Cerebellar cortex (tissue), 1 donor: ENCODE results near the gene CCM2.

Source experiments
- DNase-seq: peaks from one replicate; pipeline ENCODE4 v3.0.0-alpha.2; 2015; ENCODE audit warnings: low spot score

Gene CCM2

DNA sequence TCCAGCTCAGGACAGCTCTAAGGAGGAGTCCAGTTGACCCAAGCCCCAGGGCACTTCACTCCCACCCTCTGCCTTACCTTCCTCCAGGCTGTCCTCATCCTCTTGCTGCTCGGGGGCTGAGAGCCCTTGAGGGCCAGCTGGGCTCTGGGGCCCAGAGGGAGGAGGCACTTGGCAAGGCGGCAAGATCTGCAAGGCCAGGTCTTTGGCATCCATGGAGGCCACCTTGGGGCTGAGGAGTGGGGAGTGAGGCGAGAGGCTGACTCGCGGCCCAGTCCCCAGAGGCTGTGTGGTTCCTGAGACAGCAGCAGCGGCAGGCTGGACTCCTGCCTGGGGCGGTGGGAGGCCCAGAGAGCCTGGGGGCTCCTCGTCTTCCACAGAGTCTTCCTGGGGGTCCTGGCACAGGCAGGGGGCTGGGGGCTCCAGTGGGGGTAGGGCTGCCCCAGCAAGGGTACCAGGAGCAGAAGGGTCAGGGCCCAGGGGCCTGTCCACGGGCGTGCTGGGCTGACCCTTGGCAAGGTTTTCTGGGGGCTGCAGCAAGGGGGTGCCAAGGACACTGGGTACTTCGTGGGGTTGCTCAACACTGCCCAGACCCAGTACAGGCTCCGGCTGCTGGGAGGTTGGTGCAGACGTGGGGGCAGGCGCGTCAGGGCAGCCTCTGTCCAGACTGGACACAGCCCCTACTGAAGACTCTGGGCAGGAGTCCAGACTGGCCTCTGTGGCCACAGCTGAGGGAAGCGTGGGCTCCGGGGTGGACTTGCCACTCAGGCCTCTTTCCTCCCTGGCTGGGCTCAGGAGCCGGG lies 82.2 kb downstream of the CCM2 start:
- no peak for DNase-seq

- DNase-seq, result no peak
Observed at GRCh38 chr7:45082831-45083331, 82.9 kb downstream of the CCM2 start.

- no peak for DNase-seq
Observed at GRCh38 chr7:45084336-45084735, 84.3 kb downstream of the CCM2 start.

DNA sequence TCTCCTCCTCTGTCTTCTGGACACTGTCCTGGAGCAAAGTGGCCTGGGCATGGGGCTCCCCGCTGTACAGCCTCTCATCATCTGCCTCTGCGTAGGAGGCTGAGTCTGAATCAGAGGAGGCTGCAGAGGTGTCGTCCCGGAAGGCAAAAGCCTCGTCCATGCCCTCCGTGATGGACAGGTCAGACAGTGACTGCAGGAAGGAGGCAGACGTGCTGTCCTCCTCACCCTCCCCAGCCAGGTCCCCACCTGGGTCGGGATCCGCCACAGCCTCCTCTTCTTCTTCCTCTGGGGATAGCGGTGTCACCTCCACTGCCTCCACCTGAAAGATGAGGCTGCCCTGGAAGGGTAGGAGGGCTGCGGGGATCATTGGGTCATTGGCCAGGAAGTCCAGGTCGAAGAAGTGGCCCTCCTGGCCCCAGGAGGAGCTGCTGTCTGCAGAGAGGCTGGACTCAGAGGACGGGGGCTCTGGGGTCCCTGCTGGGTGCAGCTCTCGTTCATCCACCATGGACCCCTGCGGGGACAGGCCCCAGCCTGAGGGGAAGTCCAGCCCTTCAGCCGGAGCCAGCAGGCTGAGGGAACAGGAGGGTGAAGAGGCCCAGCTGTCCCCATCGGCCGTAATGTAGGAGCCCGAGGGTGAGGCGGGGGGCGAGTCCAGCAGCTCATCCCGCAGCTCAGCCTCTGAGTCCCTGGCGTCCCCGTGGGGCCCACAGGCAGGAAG lies 85.1 kb downstream of the CCM2 start:
- DNase-seq, result no peak

GRCh38 chr7:45085619-45086200 lies 85.7 kb downstream of the CCM2 start:
- DNase-seq, result no peak

DNA sequence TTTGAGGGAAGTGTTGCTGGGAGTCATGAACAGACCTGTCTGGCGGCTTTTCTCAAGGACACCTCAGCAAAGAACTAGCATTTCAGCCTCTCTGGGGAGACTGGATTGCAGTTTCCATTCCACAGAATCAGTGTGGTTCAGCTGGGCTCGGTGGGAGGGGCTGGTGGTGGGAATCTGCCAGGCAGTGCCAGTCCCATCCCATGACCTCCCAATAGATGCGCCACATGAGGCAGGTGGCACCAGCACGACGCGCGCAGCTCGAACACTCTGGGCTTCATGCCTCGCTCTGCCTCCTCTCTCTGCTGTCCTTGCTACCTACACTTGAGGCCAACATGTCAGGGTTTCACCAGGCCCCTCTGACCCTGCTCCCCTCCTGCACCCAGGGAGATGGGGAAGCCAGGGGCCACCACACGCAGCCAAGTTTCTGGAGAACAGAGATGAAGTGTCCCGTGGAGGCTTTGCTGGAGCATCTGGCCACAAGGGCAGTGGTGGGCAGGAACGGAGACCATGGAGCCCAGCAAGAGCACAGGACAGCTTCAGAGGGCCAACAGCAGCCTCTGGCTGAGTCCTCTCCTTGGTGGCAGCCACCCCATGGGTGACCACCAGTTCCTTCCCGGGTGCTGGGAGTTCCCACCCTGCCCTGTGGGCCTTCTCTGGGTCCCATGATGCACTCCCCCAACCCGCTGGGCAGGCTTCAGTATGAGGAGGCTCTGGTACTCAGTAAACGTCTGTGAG lies 86.5 kb downstream of the CCM2 start:
- peak; percentile 39 for DNase-seq

GRCh38 chr7:45087301-45088145 lies 87.5 kb downstream of the CCM2 start:
- no peak for DNase-seq

DNA sequence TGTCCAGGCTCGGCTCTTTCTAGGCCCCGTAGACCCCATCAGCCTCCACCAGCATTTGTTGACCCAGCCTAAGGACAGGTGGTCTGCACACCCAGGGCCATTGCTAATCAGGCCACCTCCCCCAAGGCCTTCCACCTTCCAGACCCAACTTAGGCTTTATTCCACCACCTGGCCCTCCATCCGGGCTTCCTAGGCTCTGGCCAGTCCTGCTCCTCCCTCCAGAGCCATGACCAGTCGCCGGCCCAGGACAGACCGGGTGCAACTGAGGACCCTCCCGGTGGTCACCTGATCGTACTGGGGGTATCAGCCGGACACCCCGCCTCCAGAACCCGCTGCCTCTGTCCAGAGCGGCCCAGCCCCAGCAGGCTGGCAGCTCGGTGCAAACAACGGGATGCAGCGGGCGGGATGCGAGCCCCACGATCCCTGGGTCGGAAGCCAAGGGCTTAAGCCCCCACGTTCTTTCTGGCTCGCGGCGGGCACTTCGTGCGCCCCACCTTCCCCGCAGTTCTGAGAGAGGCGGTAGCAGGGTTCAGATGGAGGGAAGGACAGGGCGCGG lies 88.2 kb downstream of the CCM2 start:
- DNase-seq, result no peak

GRCh38 chr7:45088821-45089340 lies 88.9 kb downstream of the CCM2 start, which contains the start of gene NACAD:
NACAD (minus strand) TSS chr7:45088969; CDS start chr7:45088894, 75 bp downstream.
- peak; percentile 63 for DNase-seq

DNA sequence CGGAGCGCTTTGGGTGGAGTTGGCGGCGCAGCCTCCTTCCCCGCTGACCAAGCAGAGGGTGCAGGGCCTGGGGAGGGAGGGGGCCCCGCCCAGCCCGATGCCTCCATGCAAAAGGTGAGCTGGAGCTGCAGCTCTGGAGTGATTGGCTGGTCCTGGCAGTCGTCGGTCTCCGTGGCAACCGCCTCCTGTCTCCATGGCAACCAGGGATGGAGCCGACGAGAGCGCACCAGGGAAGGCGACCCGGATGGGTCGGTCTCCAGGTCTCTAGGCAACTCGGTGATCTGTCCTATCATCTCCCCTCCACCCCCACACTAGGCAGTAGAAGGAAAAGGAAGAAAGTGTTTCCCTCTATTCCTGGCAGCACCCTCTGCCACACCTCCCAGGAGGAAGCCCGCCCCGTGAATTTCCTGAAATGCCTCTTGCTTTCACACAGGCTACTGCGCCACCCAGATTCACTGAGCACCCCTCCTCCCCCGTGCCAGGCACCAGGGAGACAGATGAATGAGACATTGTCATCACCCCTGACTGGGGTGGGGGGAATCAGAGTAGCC lies 89.4 kb downstream of the CCM2 start:
- peak; percentile 98 for DNase-seq

DNA sequence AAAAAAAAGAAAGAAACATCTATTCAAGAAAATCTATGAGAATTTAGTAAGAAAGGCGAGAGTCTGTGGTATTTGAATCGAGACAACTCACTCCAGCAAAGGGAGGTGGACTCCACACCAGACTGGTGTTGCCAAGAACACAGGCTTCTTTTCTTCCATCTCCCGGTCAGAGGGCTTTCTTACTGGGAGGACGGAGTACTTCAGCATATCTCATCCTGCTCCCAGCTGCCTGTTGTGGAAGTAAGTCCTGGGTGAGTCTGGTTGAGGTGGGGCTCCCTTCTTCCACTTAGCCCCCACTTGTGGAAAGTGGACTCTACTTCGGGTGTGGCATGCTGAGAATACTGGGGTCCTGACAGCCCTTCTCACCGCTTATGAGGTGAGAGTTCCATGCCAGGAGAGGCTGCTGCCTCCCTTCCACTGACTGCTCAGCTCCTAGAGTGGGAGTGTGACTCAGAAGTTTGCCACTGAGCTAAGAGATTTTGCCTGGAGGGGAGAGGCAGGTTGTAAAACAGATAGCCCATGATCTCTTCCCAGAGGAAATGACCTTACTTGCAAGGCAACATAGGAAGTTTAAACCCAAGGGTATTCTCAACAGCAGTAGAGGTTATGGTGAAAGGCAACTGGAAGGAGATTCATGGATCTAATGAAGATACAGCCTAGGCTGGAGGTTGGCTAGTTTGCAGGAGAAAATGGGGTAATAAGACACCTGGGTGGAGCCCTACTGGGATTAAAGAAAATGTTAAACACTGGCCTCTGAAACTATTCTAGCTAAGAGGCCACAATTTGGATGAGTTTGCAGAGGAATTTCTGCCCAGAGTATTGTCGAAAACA lies 92.3 kb downstream of the CCM2 start:
- DNase-seq, result no peak

GRCh38 chr7:45092931-45093235 lies 92.9 kb downstream of the CCM2 start:
- no peak for DNase-seq

GRCh38 chr7:45098983-45099839 lies 99.2 kb downstream of the CCM2 start:
- DNase-seq, result no peak

GRCh38 chr7:45099891-45100760 lies 100.1 kb downstream of the CCM2 start:
- DNase-seq, result no peak

GRCh38 chr7:45100761-45101480 lies 100.9 kb downstream of the CCM2 start:
- DNase-seq, result no peak

GRCh38 chr7:45101748-45102147 lies 101.7 kb downstream of the CCM2 start:
- no peak for DNase-seq
